ENCODE measurements around the gene MT2A. TPM values are rescaled to one million over a fixed set of nuclear protein-coding genes. Genes with fewer than 3 reads are reported as not detected.

The MT2A gene
- total and polyA plus RNA-seq, 2 of the 13 experiments (the other 11 are each of a cell fraction or from before 2014, with no cell fraction given), result 135 to 371 TPM

GRCh38 chr16:56603589-56603988, 4.8 kb upstream of the MT2A start (continued):
- TF ChIP-seq, protein P1, sequence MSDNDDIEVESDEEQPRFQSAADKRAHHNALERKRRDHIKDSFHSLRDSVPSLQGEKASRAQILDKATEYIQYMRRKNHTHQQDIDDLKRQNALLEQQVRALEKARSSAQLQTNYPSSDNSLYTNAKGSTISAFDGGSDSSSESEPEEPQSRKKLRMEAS (IDR thresholded peaks at IDR 0.05), result no peak
- no peak for TF ChIP-seq MAF1 (CRISPR knock-in tag; IDR thresholded peaks at IDR 0.05; ENCODE audit: borderline replicate concordance)
- no peak for TF ChIP-seq ZNF484 (CRISPR knock-in tag; IDR thresholded peaks at IDR 0.05; ENCODE audit: borderline replicate concordance, low read depth)
- no peak for TF ChIP-seq AKAP8 (CRISPR knock-in tag; IDR thresholded peaks at IDR 0.05)
- no peak for TF ChIP-seq AGO2 (optimal IDR thresholded peaks at IDR 0.05; ENCODE audit: low read depth, low read length)
- no peak for TF ChIP-seq ZNF24 (IDR thresholded peaks at IDR 0.05)
- TF ChIP-seq, protein P2, sequence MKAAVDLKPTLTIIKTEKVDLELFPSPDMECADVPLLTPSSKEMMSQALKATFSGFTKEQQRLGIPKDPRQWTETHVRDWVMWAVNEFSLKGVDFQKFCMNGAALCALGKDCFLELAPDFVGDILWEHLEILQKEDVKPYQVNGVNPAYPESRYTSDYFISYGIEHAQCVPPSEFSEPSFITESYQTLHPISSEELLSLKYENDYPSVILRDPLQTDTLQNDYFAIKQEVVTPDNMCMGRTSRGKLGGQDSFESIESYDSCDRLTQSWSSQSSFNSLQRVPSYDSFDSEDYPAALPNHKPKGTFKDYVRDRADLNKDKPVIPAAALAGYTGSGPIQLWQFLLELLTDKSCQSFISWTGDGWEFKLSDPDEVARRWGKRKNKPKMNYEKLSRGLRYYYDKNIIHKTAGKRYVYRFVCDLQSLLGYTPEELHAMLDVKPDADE (CRISPR knock-in tag; IDR thresholded peaks at IDR 0.05), result no peak
- TF ChIP-seq ZNF766 (CRISPR knock-in tag; IDR thresholded peaks at IDR 0.05; ENCODE audit: borderline replicate concordance), result no peak
- no peak for TF ChIP-seq TP53 (CRISPR knock-in tag; conservative IDR thresholded peaks at IDR 0.05)
- TF ChIP-seq MXD3 (CRISPR knock-in tag; IDR thresholded peaks at IDR 0.05), result no peak
- TF ChIP-seq JUNB (CRISPR knock-in tag; IDR thresholded peaks at IDR 0.05; ENCODE audit: borderline replicate concordance), result no peak
- TF ChIP-seq ZFYVE20 (CRISPR knock-in tag; IDR thresholded peaks at IDR 0.05; ENCODE audit: borderline replicate concordance, low read depth), result no peak
- no peak for TF ChIP-seq ZMYM3 (CRISPR knock-in tag; IDR thresholded peaks at IDR 0.05)
- no peak for TF ChIP-seq HOXA3 (CRISPR knock-in tag; IDR thresholded peaks at IDR 0.05)
- 0 out of 2 replicates have a peak, but pooled peaks have one; percentile 43 for TF ChIP-seq ZNF317 (CRISPR knock-in tag; IDR thresholded peaks at IDR 0.05)
- TF ChIP-seq CCAR2 (optimal IDR thresholded peaks at IDR 0.05; ENCODE audit: low read depth, low read length), result no peak
- no peak for TF ChIP-seq ZNF547 (CRISPR knock-in tag; IDR thresholded peaks at IDR 0.05)
- no peak for TF ChIP-seq ZNF703 (CRISPR knock-in tag; IDR thresholded peaks at IDR 0.05; ENCODE audit: borderline replicate concordance)
- TF ChIP-seq BCLAF1 (IDR thresholded peaks at IDR 0.05), result no peak
- no peak for TF ChIP-seq TSC22D2 (CRISPR knock-in tag; IDR thresholded peaks at IDR 0.05; ENCODE audit: borderline replicate concordance)
- peak; percentile 56; the same call in 1 of the 2 replicates for TF ChIP-seq HDAC2 (CRISPR knock-in tag; IDR thresholded peaks at IDR 0.05)
- no peak for TF ChIP-seq DMAP1 (CRISPR knock-in tag; IDR thresholded peaks at IDR 0.05)
- TF ChIP-seq IRF2 (CRISPR knock-in tag; IDR thresholded peaks at IDR 0.05), result peak; percentile 77
- peak; percentile 65; the same call in 1 of the 2 replicates for TF ChIP-seq THAP9 (CRISPR knock-in tag; IDR thresholded peaks at IDR 0.05; ENCODE audit: borderline replicate concordance)
